ENCODE data around the gene LDLRAD3.

The LDLRAD3 gene

DNA sequence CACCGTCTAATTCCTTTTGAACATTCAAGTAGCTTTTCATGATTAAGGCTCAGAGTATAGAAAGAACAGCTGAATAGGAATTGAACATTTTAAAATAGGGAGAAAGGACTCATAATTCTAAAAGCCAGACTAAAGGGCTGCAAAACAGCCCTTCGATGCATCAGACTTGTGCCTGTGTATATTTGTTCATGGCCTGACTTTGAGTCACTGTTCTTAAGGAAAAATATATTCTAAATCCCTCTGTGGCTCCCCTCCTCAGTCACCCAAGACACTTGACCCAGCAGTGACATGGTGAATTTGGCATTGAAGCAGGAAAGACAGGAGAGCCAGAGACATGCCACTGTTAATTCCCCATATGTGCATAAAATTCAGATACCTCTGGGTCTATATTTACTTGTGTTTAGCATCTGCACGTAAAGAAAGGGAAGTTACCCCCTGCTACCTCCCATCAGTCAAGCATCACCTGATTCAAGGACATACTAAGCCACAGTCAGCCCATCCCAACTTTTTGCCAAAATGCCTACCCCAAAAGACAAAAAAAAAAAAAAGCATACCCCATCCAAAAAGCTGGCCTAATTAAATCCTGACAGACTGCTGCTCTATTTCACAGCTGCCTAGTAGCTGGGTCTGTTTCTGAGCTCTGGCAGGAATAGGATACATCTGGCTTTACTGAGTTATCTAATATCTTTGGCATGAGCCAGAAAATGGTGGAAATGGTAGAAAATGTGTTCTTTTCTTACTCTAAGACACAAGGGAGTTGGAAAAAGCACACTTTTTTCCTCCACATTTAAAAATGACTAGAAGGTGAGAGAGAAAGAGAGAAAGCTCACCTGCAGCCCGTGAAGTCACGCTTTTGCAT lies 251.9 kb downstream of the LDLRAD3 start:
- POLR2A ChIA-PET (ENCODE audit: low non-redundant PET): interaction anchor here (0.6 kb wide), 1 partner anchor 85 kb away, joined by 4 read pairs; no protein-coding TSS in a partner anchor
- no peak overlapping the region for H3K27ac ChIP-seq
- CTCF ChIA-PET: interaction anchor here (0.7 kb wide), 1 partner anchor 10 kb away, joined by 3 read pairs; no protein-coding TSS in a partner anchor
- DNase-seq (ENCODE audit: low spot score): no peak
- TF ChIP-seq, protein P1, sequence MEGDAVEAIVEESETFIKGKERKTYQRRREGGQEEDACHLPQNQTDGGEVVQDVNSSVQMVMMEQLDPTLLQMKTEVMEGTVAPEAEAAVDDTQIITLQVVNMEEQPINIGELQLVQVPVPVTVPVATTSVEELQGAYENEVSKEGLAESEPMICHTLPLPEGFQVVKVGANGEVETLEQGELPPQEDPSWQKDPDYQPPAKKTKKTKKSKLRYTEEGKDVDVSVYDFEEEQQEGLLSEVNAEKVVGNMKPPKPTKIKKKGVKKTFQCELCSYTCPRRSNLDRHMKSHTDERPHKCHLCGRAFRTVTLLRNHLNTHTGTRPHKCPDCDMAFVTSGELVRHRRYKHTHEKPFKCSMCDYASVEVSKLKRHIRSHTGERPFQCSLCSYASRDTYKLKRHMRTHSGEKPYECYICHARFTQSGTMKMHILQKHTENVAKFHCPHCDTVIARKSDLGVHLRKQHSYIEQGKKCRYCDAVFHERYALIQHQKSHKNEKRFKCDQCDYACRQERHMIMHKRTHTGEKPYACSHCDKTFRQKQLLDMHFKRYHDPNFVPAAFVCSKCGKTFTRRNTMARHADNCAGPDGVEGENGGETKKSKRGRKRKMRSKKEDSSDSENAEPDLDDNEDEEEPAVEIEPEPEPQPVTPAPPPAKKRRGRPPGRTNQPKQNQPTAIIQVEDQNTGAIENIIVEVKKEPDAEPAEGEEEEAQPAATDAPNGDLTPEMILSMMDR (conservative IDR thresholded peaks at IDR 0.05; ENCODE audit: low read depth): no peak

DNA sequence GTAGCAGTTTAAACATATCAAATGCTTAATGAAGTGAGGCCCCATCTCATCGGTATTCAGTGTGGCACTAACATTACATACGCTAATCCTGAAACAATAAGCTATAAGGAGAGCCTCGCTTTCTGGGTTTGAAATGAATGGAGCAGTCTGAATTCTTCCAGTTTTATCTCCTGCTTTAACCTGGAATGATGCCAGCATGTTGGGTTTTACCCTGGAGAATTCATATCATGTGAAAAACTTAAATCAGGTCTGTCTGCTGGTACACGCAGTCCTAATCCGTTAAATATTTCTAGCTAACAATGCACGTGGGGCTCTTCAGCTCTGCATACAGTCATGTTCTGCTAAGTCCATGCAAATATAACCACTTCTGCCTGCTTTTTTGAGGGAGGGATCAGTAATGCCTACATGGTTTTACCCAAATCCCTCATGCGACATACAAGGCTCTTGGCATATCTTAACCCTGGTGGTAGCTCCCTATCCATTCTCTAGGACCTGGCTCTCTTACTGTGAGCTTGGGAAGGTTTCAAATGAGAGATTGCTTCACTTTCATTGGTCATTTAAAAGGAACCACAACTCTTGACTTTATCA lies 252.6 kb downstream of the LDLRAD3 start:
- no peak for DNase-seq (ENCODE audit: low spot score)
- ChIA-PET CTCF (no interaction called here), POLR2A (ENCODE audit: low non-redundant PET) (interaction anchor here (0.6 kb wide), 1 partner anchor 84 kb away, joined by 4 read pairs; no protein-coding TSS in a partner anchor)
- no peak overlapping the region for H3K27ac ChIP-seq
- TF ChIP-seq, protein P1 (conservative IDR thresholded peaks at IDR 0.05; ENCODE audit: low read depth): no peak

DNA sequence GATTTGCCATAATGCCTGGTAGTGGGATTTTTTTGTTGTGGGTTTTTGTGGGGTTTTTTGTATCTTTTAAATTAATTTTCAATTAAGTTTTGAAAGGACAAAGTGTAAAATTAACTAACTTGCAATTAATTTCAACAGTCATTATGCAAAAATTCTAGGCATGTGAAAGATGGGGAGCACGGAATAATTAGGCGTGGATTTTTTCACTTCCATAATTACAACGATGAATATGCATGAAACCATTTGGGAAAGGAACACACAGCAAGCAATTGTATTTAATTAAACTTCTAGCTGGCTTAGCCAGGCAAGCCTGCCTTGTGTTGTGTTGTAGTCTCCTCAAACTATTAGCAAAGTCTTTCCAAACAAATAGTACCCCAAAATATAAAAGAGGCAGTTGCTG lies 257.5 kb downstream of the LDLRAD3 start:
- TF ChIP-seq, protein P1 (conservative IDR thresholded peaks at IDR 0.05; ENCODE audit: low read depth): no peak
- ChIA-PET CTCF (interaction anchor here (0.6 to 0.7 kb wide), 2 partner anchors 42 to 790 kb away, joined by 3 to 5 read pairs; no protein-coding TSS in a partner anchor), POLR2A (ENCODE audit: low non-redundant PET) (no interaction called here)
- H3K27ac ChIP-seq: no peak overlapping the region
- DNase-seq (ENCODE audit: low spot score): no peak

DNA sequence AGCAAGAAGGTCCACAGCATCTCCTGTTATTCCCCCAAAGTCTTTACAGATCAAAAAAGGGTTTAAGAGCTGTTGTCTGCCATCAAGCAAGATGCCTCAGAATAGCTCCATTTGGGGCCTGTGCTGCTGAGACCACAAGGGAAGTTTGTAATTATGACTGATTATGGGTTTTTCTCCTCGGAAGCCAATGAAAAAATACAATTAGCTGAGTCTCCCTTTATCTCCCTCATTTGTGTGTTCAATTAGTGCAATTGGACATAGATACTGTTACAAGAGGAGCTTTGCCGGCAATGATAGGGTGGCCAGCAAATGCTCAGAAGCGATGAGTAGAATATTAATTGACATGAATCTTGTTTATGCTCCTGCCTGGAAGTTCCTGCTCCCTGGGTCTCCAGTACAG lies 261.7 kb downstream of the LDLRAD3 start:
- CTCF ChIA-PET: no interaction called here
- POLR2A ChIA-PET (ENCODE audit: low non-redundant PET): no interaction called here
- TF ChIP-seq, protein P1 (conservative IDR thresholded peaks at IDR 0.05; ENCODE audit: low read depth): no peak
- no peak overlapping the region for H3K27ac ChIP-seq
- no peak for DNase-seq (ENCODE audit: low spot score)

DNA sequence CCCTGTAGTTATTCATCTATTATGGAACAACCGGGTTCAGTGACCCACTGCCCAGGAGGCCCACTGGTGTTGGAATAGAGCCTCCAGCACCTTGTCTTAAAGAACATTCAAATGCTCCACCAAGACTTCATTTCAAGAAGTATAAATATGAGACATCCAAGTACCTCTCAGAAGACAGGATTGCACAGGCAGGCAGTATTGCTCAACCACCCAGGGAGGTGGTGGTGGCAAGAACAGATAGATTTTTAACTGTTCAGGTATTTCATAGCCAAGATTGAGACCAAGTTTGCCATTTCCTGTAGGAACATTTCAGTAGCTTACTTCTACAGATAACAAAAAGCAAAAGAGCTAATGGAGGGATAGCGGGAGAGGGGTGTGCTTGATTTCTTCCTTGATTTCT lies 266.7 kb downstream of the LDLRAD3 start:
- no peak overlapping the region for H3K27ac ChIP-seq
- POLR2A ChIA-PET (ENCODE audit: low non-redundant PET): no interaction called here
- DNase-seq (ENCODE audit: low spot score): no peak
- TF ChIP-seq, protein P1 (conservative IDR thresholded peaks at IDR 0.05; ENCODE audit: low read depth): no peak
- CTCF ChIA-PET: no interaction called here

DNA sequence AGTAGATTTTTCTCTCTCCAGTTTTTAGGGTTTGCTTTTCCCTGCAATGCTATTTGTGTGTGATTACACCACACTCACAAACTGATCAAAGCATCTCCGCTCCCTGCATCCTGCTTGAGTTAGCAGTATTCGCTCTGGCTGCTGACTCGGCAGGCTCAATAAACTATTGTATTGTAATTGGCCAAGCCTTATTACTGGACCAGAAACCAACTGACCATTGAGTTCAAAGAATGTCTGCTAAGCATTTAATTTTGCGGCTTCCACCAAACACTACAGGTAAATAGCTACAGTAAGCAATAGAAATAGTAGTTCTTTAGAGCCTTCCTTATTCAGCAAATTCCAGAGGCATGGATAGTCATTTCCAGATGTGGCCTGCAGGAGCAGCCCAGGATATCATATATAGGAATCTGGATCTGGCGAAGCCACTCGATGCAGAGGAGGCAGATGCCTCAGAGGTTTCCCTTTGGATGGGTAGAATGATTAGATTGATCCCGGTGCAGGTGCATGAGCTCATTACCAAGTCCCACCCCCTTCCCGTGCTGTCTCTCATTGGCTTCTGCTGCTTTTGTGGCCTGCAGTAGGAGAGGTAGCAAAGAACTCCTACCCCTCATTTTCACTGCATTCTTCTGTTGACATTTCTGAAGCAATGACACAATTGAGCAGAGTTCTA lies 268.0 kb downstream of the LDLRAD3 start:
- TF ChIP-seq, protein P1 (conservative IDR thresholded peaks at IDR 0.05; ENCODE audit: low read depth): no peak
- ChIA-PET CTCF (interaction anchor here (0.6 kb wide), 1 partner anchor 194 kb away, joined by 3 read pairs; no protein-coding TSS in a partner anchor), POLR2A (ENCODE audit: low non-redundant PET) (no interaction called here)
- H3K27ac ChIP-seq: no peak overlapping the region
- DNase-seq (ENCODE audit: low spot score): no peak
